Stimulated activated effector memory CD8-positive, alpha-beta T cell treated with anti-CD3 and anti-CD28 coated beads, Interleukin-12 subunit alpha, Interleukin-12 subunit beta, amount 100 ng/mL, for 72 hours (primary cell): ENCODE measurements around the gene LRCH4.
A peak's percentile ranks its signal among the peaks of the same experiment; 100 is the strongest.

Source experiments
- ATAC-seq: fragments of 150-1000 bp; cut with Tn5 transposase; 2 replicates; pipeline ENCODE4 v1.10.0; 2021
- DNase-seq, 2 donors: peaks; one replicate each; pipeline ENCODE4 v3.0.0; 2021 to 2022; ENCODE audit warnings: low spot score in 2 of 2
- H3K27ac Mint-ChIP-seq: one replicate; pipeline ENCODE4 v1.8.0; 2022; ENCODE audit warnings: mild to moderate bottlenecking, mixed read lengths
- H3K36me3 Mint-ChIP-seq: one replicate; pipeline ENCODE4 v1.8.0; 2022; ENCODE audit warnings: mild to moderate bottlenecking, mixed read lengths
- H3K4me1 Mint-ChIP-seq: one replicate; pipeline ENCODE4 v1.8.0; 2022; ENCODE audit warnings: mixed read lengths
- H3K4me3 Mint-ChIP-seq: one replicate; pipeline ENCODE4 v1.8.0; 2022; ENCODE audit warnings: mild to moderate bottlenecking, mixed read lengths
- H3K9me3 Mint-ChIP-seq: one replicate; pipeline ENCODE4 v1.8.0; 2022; ENCODE audit warnings: mixed read lengths

LRCH4 gene

DNA sequence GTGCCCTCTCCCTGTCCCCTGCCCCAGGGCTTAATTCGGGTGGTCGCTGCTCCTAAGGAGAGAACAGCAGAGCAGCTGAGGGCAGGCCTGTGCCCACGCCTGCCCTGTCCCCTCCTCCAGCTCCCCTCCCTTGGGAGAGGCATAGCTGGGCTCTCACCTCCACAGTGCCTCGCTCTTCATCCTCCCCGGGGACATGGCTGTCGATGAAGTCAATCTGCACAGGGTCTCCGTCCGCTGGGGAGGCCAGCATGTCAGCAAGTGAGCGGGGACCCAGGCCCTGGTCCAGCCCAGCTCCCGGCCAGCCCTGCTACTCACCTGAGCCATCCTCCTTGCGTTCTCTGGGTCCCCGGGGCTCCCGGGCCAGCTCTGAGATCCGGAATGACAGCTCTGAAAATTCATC, 8.4 kb downstream of the LRCH4 start:
- H3K4me1 Mint-ChIP-seq = peaks cover 5% of the 10 kb centered on the region
- no peaks in the 10 kb centered on the region for H3K9me3 Mint-ChIP-seq
- DNase-seq = no peak
- peaks cover 9% of the 10 kb centered on the region for H3K36me3 Mint-ChIP-seq
- no peak overlapping the region for H3K27ac Mint-ChIP-seq
- no peak for ATAC-seq
- no peak overlapping the region for H3K4me3 Mint-ChIP-seq

DNA sequence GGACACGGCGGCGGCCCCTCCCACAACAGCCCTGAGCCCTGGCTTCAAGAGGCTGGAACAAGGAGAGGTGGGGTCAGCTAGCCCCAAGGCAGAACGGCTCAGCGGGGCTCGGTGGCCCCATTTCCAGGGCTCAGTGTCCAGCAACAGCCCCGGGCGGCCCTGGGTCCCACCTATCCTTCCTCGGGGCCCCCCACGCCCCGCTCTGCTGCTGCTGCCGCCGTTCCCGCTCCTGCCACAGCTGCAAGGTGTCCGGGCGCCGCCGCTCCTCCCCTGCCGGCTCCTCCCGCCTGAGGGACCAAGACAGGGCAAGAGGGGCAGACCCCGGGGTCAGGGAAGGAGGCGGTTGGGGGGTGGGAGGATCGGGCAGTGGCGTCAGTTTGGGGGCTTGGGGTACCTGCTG, 8.8 kb downstream of the LRCH4 start:
- Mint-ChIP-seq H3K9me3 (no peaks in the 10 kb centered on the region), H3K4me1 (peaks cover 3% of the 10 kb centered on the region), H3K4me3 (no peak overlapping the region), H3K27ac (no peak overlapping the region), H3K36me3 (peaks cover 13% of the 10 kb centered on the region)
- ATAC-seq = no peak
- no peak for DNase-seq

- no peak for ATAC-seq
- Mint-ChIP-seq H3K9me3 (no peaks in the 10 kb centered on the region), H3K27ac (peak overlapping the region; percentile 69), H3K36me3 (peaks cover 17% of the 10 kb centered on the region), H3K4me3 (no peak overlapping the region), H3K4me1 (peaks cover 6% of the 10 kb centered on the region)
- DNase-seq = no peak
These were observed 9.4 kb downstream of the LRCH4 start for GRCh38 chr7:100576384-100576993.

GRCh38 chr7:100575746-100576383, 10.1 kb downstream of the LRCH4 start:
- H3K27ac Mint-ChIP-seq = peak overlapping the region; percentile 69

GRCh38 chr7:100575206-100575631, 10.7 kb downstream of the LRCH4 start:
- no peak for ATAC-seq
- peaks cover 27% of the 10 kb centered on the region for H3K36me3 Mint-ChIP-seq
- H3K27ac Mint-ChIP-seq = peak overlapping the region; percentile 69
- no peak for DNase-seq
- H3K4me1 Mint-ChIP-seq = peaks cover 6% of the 10 kb centered on the region
- H3K4me3 Mint-ChIP-seq = no peak overlapping the region
- H3K9me3 Mint-ChIP-seq = no peaks in the 10 kb centered on the region

More at GRCh38 chr7:100575746-100576383, 10.1 kb downstream of the LRCH4 start:
- Mint-ChIP-seq H3K4me3 (no peak overlapping the region), H3K9me3 (no peaks in the 10 kb centered on the region), H3K4me1 (peaks cover 6% of the 10 kb centered on the region), H3K36me3 (peaks cover 21% of the 10 kb centered on the region)
- no peak for DNase-seq
- ATAC-seq = no peak

DNA sequence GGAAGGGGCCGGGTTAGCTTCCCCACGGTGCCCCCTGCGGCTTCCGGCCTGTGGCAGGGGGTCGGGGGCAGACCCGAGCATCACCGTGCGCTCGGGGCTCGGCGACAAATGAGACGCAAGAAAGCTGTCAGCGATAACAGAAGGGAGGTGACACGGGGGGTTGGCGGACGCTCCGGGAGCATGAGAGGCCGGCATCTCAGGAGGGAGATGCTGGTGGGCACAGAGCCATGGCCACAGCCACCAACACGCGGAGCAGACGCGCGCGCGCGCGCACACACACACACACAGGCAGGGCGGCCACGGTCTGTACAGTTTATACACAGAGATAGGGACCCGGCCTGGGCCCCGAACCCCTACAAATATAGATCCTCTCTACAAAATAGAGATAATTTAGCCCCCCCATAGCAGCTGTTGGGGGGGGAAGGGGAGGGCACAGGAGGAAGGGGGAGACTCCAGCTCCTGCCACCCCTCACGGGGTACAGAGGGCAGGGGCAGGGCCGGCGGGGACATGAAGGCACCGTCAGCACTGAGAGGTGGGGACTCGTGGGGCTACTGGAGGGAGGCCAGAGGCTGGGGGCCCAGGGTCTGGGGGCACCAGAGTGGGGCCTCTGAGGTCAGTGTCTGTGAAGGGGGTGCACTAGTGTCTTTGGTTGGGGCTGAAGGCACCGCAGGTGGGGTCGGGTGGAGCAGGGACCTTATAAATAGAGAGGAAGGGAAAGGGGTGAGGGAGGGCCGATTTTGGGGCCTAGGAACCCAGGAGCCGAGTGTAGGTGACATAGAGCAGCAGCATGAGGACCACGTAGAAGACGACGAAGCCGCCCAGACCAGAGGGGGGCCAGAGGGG, 11.3 kb downstream of the LRCH4 start:
- H3K9me3 Mint-ChIP-seq = no peaks in the 10 kb centered on the region
- ATAC-seq (no peak), DNase-seq (no peak)
- peaks cover 32% of the 10 kb centered on the region for H3K36me3 Mint-ChIP-seq
- H3K4me1 Mint-ChIP-seq = peaks cover 7% of the 10 kb centered on the region
- no peak overlapping the region for H3K27ac Mint-ChIP-seq
- no peak overlapping the region for H3K4me3 Mint-ChIP-seq

DNA sequence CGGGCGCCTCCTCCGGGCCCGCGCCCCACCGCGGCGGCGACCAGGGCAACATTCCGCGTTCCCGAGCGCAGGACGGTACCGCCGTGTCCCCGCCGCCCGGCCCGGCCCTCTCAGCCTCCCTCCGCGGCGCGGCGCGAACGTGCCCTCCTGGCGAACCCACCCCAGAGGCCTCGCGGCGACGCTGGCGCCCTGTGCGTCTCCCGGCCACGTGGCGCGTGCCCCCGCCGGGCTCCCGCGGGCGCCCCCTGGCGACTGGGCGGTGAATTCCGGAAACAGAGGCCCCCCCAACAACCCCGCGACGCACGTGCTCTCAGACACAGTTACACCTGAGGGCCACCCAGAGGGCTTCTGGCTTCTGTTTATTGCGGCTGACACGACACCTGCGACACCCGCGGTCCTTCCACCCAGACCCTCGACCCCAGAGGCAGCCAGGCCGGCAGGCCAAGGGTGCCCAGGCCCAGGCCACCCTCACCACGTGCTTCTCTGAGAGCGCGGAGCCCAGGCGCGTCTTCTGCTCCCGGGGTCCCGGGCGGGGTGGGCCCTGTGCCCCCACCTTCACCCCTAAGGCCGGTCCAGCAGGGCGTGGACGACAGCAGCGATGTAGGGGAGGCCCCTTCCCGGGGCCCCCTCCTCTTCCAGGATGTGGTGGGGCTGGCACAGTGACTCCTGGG, 12.1 kb downstream of the LRCH4 start, which contains the start of gene SAP25:
TSS of gene SAP25 (minus strand) at position 210 of the 671 bp plus-strand sequence. CDS start at position 52, 158 bp downstream.
- no peak for DNase-seq
- H3K4me1 Mint-ChIP-seq = peaks cover 14% of the 10 kb centered on the region
- H3K27ac Mint-ChIP-seq = peak within 1 kb of the TSS; percentile 85
- H3K4me3 Mint-ChIP-seq = no peak within 1 kb of the TSS
- H3K9me3 Mint-ChIP-seq = no peaks in the 10 kb centered on the region
- ATAC-seq = no peak
- H3K36me3 Mint-ChIP-seq = peaks cover 39% of the 10 kb centered on the region

GRCh38 chr7:100572949-100573675, 12.8 kb downstream of the LRCH4 start:
- H3K27ac Mint-ChIP-seq = peak overlapping the region; percentile 85
- DNase-seq (no peak), ATAC-seq (no peak)
- no peaks in the 10 kb centered on the region for H3K9me3 Mint-ChIP-seq
- H3K4me1 Mint-ChIP-seq = peaks cover 22% of the 10 kb centered on the region
- no peak overlapping the region for H3K4me3 Mint-ChIP-seq
- peaks cover 42% of the 10 kb centered on the region for H3K36me3 Mint-ChIP-seq

- no peak for DNase-seq
- peaks cover 28% of the 10 kb centered on the region for H3K4me1 Mint-ChIP-seq
- no peak for ATAC-seq
- peaks cover 46% of the 10 kb centered on the region for H3K36me3 Mint-ChIP-seq
- peak overlapping the region; percentile 85 for H3K27ac Mint-ChIP-seq
- H3K4me3 Mint-ChIP-seq = no peak overlapping the region
- no peaks in the 10 kb centered on the region for H3K9me3 Mint-ChIP-seq
These were observed 13.5 kb downstream of the LRCH4 start for GRCh38 chr7:100572281-100572948.

DNA sequence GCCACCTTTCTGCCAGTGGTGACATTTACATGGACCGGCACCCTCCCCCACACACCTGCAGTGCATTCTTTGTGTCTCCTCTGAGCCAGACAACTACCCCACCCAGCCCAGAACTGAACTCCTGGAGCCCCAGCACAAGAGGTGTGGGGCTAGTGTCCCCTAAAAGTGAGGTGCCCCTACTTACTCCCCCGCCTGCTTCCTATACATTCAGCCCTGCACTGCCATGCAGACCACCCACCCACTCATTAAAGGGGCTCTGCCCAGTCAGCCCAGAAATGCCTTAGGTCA, 14.2 kb downstream of the LRCH4 start:
- Mint-ChIP-seq H3K4me1 (peaks cover 35% of the 10 kb centered on the region), H3K36me3 (peaks cover 46% of the 10 kb centered on the region), H3K9me3 (no peaks in the 10 kb centered on the region), H3K4me3 (no peak overlapping the region), H3K27ac (peak overlapping the region; percentile 85)
- no peak for ATAC-seq
- no peak for DNase-seq

DNA sequence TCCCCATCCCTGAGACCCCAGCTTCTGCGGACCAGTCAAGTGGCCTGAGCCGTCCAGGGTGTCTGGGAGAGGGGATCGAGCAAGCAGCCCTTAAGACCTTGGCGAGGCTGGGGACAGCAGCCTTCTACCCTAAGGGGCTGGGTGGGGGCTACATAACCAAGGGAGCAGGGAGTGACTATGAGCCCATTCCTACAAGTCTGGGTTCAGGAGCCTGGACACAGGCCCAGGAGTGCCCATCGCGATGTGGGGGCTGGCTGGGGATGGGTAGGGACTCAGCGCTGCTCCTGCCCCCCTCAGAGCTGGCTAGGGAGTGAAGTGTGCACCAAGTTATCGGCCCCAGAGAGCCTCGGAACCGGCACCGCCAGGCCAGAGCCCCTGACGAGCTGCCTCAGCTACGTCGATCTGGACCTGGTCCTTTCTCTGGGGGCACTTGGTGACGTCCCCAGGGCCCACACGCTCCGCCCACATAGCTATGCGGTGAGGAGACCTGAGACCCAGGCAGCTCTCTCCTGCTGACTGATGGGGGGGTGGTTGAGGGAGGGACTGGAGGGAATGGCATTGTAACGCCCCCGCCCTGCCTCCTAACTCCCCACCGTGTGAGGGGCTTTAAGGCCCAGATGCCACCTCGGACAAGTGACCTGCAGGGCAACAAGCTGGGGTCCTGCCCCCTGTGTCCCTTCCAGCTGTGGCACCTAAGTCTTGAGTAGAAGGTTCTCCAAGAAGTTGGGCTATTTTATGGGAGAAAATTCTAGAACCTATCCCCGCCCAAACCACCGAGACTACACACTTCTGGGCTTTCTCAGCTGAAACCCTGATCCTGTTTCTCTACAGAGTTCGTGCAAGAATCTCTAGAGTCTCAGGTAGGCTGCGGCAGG, 14.7 kb downstream of the LRCH4 start:
- H3K4me3 Mint-ChIP-seq = peak overlapping the region; percentile 55
- no peak for DNase-seq
- ATAC-seq = no peak
- peak overlapping the region; percentile 86 for H3K27ac Mint-ChIP-seq
- peaks cover 46% of the 10 kb centered on the region for H3K36me3 Mint-ChIP-seq
- H3K4me1 Mint-ChIP-seq = peaks cover 40% of the 10 kb centered on the region
- no peaks in the 10 kb centered on the region for H3K9me3 Mint-ChIP-seq

GRCh38 chr7:100568896-100569844, 16.8 kb downstream of the LRCH4 start:
- H3K27ac Mint-ChIP-seq = peak overlapping the region; percentile 86

More at GRCh38 chr7:100568896-100569844, 16.8 kb downstream of the LRCH4 start:
- Mint-ChIP-seq H3K4me1 (peaks cover 42% of the 10 kb centered on the region), H3K4me3 (peak overlapping the region; percentile 55), H3K9me3 (no peaks in the 10 kb centered on the region), H3K36me3 (peaks cover 65% of the 10 kb centered on the region)
- peak; percentile 50 for ATAC-seq
- DNase-seq = peak in 1 of 2 donors; percentile 79
